HCT116 (cell line): Measurements from ENCODE around the gene PCED1A. TPM values are rescaled to one million over a fixed set of nuclear protein-coding genes. Genes with fewer than 3 reads are reported as not detected.

ENCODE experiments used
- ATAC-seq: fragments of 200-7000 bp; cut with Tn5 transposase; 2 replicates; pipeline ENCODE4 v1.9.1; 2020; ENCODE audit warnings: mild to moderate bottlenecking, moderate library complexity
- BruUV-seq: library from RNA; stranded (reverse); fragments of 400-500 nt; replicated peaks from 2 replicates; lab custom pipeline; 2021; lab: Mats Ljungman, UMichigan
- CTCF ChIA-PET: fragments of 300-600 bp; sonication (Branson Sonifier 250); formaldehyde crosslinking; loops from one replicate; lab custom pipeline; 2021; ENCODE audit warnings: antibody characterized with exemption; lab: Charles Lee
- POLR2A ChIA-PET: fragments of 300-600, 350-600 bp; sonication (Branson Sonifier 250); formaldehyde crosslinking; loops from one replicate; lab custom pipeline; 2021; ENCODE audit warnings: antibody characterized with exemption; lab: Charles Lee
- RAD21 ChIA-PET, 2 experiments: fragments of 300-600 bp; sonication (Branson Sonifier 250); formaldehyde crosslinking; loops; one replicate each; lab custom pipeline; 2023; ENCODE audit warnings: low total read pairs in 2 of 2; ENCODE audit not compliant: uncharacterized antibody in 2 of 2, unreplicated experiment in 2 of 2, low non-redundant PET in 1 of 2; lab: Charles Lee
- DNase-seq: peaks from one replicate; pipeline ENCODE4 v3.0.0-alpha.2; 2010; ENCODE audit warnings: low read depth, low spot score
- H2AFZ ChIP-seq: fragments of 200-600 bp; shearing (Covaris generic), sonication (generic); 2 replicates; pipeline ENCODE4 v1.6.1; 2017; ENCODE audit warnings: low read depth, mixed run types, mixed read lengths, antibody characterized with exemption, low read length; ENCODE audit not compliant: poor library complexity, severe bottlenecking
- H3K27ac ChIP-seq: 2 replicates; pipeline ENCODE4 v1.5.1; 2012; ENCODE audit warnings: low read depth, low read length
- H3K27me3 ChIP-seq: fragments of 200-600 bp; sonication (generic); 2 replicates; pipeline ENCODE4 v1.6.1; 2016; ENCODE audit warnings: mixed run types, low read length, mixed read lengths; ENCODE audit not compliant: insufficient read depth
- H3K36me3 ChIP-seq, 2 experiments: fragments of 200-500 bp in 1 of 2; fragments of 200-600 bp in 1 of 2; sonication (Bioruptor generic) in 1 of 2; sonication (generic) in 1 of 2; 2 replicates each; pipeline versions ENCODE4 v1.5.1 to v1.6.1; 2014 to 2016; ENCODE audit warnings: low read length in 2 of 2, inconsistent platforms in 1 of 2, mixed read lengths in 1 of 2, mixed run types in 1 of 2; ENCODE audit not compliant: insufficient read depth in 2 of 2, control insufficient read depth in 1 of 2
- H3K4me1 ChIP-seq, 2 experiments: fragments of 200-600 bp in 1 of 2; sonication (generic) in 1 of 2; 2 replicates each; pipeline versions ENCODE4 v1.5.1 to v1.6.1; 2012 to 2017; ENCODE audit warnings: low read length in 2 of 2, inconsistent platforms in 1 of 2, mild to moderate bottlenecking in 1 of 2, mixed read lengths in 1 of 2, mixed run types in 1 of 2, moderate library complexity in 1 of 2; ENCODE audit not compliant: insufficient read depth in 2 of 2, control insufficient read depth in 1 of 2
- H3K4me2 ChIP-seq: fragments of 200-600 bp; sonication (generic); 2 replicates; pipeline ENCODE4 v1.6.1; 2017; ENCODE audit warnings: mixed run types, low read length, mixed read lengths
- H3K4me3 ChIP-seq, 2 experiments: fragments of 200-600 bp in 1 of 2; sonication (generic) in 1 of 2; replicated peaks in 1 of 2; 2 replicates each; pipeline ENCODE4 v1.5.1; 2011 to 2016; ENCODE audit warnings: low read length in 2 of 2, control low read depth in 1 of 2, low read depth in 1 of 2, mild to moderate bottlenecking in 1 of 2, mixed read lengths in 1 of 2, mixed run types in 1 of 2
- H3K79me2 ChIP-seq: fragments of 200-600 bp; sonication (generic); 2 replicates; pipeline ENCODE4 v1.6.1; 2017; ENCODE audit warnings: mild to moderate bottlenecking, mixed run types, low read length, moderate library complexity, mixed read lengths; ENCODE audit not compliant: insufficient read depth
- H3K9ac ChIP-seq: fragments of 200-600 bp; sonication (generic); 2 replicates; pipeline ENCODE4 v1.6.1; 2016; ENCODE audit warnings: low read length, mixed read lengths
- H3K9me2 ChIP-seq: fragments of 200-600 bp; sonication (generic), shearing (Covaris generic); 2 replicates; pipeline ENCODE4 v1.6.1; 2017; ENCODE audit warnings: mixed run types, mild to moderate bottlenecking, moderate library complexity; ENCODE audit not compliant: insufficient read depth
- H3K9me3 ChIP-seq, 2 experiments: fragments of 200-500 bp in 1 of 2; fragments of 200-600 bp in 1 of 2; sonication (Bioruptor generic) in 1 of 2; sonication (generic) in 1 of 2; 2 replicates each; pipeline ENCODE4 v1.6.1; 2014 to 2017; ENCODE audit warnings: low read length in 2 of 2, mixed read lengths in 2 of 2, inconsistent platforms in 1 of 2, low read depth in 1 of 2, mild to moderate bottlenecking in 1 of 2, mixed run types in 1 of 2, moderate library complexity in 1 of 2; ENCODE audit not compliant: control insufficient read depth in 1 of 2, insufficient read depth in 1 of 2
- H4K20me1 ChIP-seq: fragments of 200-600 bp; sonication (generic), shearing (Covaris generic); 2 replicates; pipeline ENCODE4 v1.6.1; 2017; ENCODE audit warnings: mixed run types, mild to moderate bottlenecking, moderate library complexity; ENCODE audit not compliant: insufficient read depth
- CBX3 ChIP-seq: IDR thresholded peaks from 2 replicates; pipeline ENCODE4 v1.6.1; 2012; ENCODE audit warnings: low read depth
- CEBPB ChIP-seq: IDR thresholded peaks from 2 replicates; pipeline ENCODE4 v1.6.1; 2012; ENCODE audit warnings: low read depth
- CTCF ChIP-seq, 3 experiments: fragments of 200-600 bp in 1 of 3; sonication (generic) in 1 of 3; IDR thresholded peaks in 2 of 3; conservative IDR thresholded peaks in 1 of 3; 2 replicates each; pipeline ENCODE4 v1.5.1; 2012 to 2017; ENCODE audit warnings: low read depth in 2 of 3, low read length in 2 of 3, antibody characterized with exemption in 1 of 3, borderline replicate concordance in 1 of 3, control low read depth in 1 of 3, mild to moderate bottlenecking in 1 of 3, mixed read lengths in 1 of 3, mixed run types in 1 of 3, moderate library complexity in 1 of 3; ENCODE audit not compliant: insufficient read depth in 1 of 3
- EGR1 ChIP-seq: IDR thresholded peaks from 2 replicates; pipeline ENCODE4 v1.6.1; 2012; ENCODE audit warnings: low read depth
- ELF1 ChIP-seq: IDR thresholded peaks from 2 replicates; pipeline ENCODE4 v1.6.1; 2012; ENCODE audit warnings: low read depth, borderline replicate concordance
- EZH2 ChIP-seq: fragments of 200-600 bp; sonication (generic); IDR thresholded peaks from 2 replicates; pipeline ENCODE4 v1.6.1; 2017; ENCODE audit warnings: antibody characterized with exemption, mixed run types
- EZH2phosphoT487 ChIP-seq: fragments of 200-600 bp; IDR thresholded peaks from 2 replicates; pipeline ENCODE4 v1.6.1; 2018; ENCODE audit warnings: antibody characterized with exemption, borderline replicate concordance
- JUND ChIP-seq: IDR thresholded peaks from 2 replicates; pipeline ENCODE4 v1.6.1; 2012
- MAX ChIP-seq: IDR thresholded peaks from 2 replicates; pipeline ENCODE4 v1.6.1; 2012
- POLR2A ChIP-seq: IDR thresholded peaks from 2 replicates; pipeline ENCODE4 v1.7.0; 2011; ENCODE audit warnings: borderline replicate concordance; ENCODE audit not compliant: insufficient read depth, insufficient read length; ENCODE audit errors: extremely low read depth
- POLR2AphosphoS5 ChIP-seq: IDR thresholded peaks from 2 replicates; pipeline ENCODE4 v1.6.1; 2011; ENCODE audit warnings: mild to moderate bottlenecking, low read depth, low read length, moderate library complexity
- REST ChIP-seq: IDR thresholded peaks from 2 replicates; pipeline ENCODE4 v1.6.1; 2012; ENCODE audit warnings: low read depth
- SIN3A ChIP-seq: IDR thresholded peaks from 2 replicates; pipeline ENCODE4 v1.6.1; 2012; ENCODE audit warnings: low read depth
- SRF ChIP-seq: IDR thresholded peaks from 2 replicates; pipeline ENCODE4 v1.6.1; 2012; ENCODE audit warnings: low read depth
- YY1 ChIP-seq: IDR thresholded peaks from 2 replicates; pipeline ENCODE4 v1.6.1; 2011; ENCODE audit warnings: low read length, low read depth, moderate library complexity, mild to moderate bottlenecking; ENCODE audit not compliant: insufficient replicate concordance; ENCODE audit errors: extremely low read depth
- ZBTB33 ChIP-seq: IDR thresholded peaks from 2 replicates; pipeline ENCODE4 v1.6.1; 2011; ENCODE audit warnings: mild to moderate bottlenecking, low read length, moderate library complexity; ENCODE audit not compliant: insufficient replicate concordance; ENCODE audit errors: extremely low read depth
- ZFX ChIP-seq: fragments of 450-650 bp; IDR thresholded peaks from 2 replicates; pipeline ENCODE4 v1.6.1; 2017
- intact Hi-C: fragments of 100-400 bp; cut with micrococcal nuclease; formaldehyde crosslinking; loops from 2 replicates; pipeline ENCODE4 v1.10.0; 2022
- total RNA-seq: library from RNA; stranded (reverse); gene quantifications from one replicate; pipeline ENCODE4 v1.2.1, GENCODE V29; 2021; ENCODE audit not compliant: unreplicated experiment

The PCED1A gene
- total RNA-seq, 1 experiment from 2014 or later = 31.8 TPM

- no peak for DNase-seq
- intact Hi-C loops = no loop called here
- ChIA-PET CTCF (no interaction called here), RAD21 (no interaction called here), POLR2A (no interaction called here)
- no peak overlapping the region for H3K9ac ChIP-seq
- no peaks in the 10 kb centered on the region for H3K9me2 ChIP-seq
- no peaks in the 10 kb centered on the region for H3K27me3 ChIP-seq
- no peaks in the 10 kb centered on the region for H3K9me3 ChIP-seq
- H2AFZ ChIP-seq = no peak overlapping the region
- no peak overlapping the region for H3K4me3 ChIP-seq
- no peak overlapping the region for H3K4me2 ChIP-seq
- H3K4me1 ChIP-seq = no peaks in the 10 kb centered on the region
- H3K36me3 ChIP-seq = no peaks in the 10 kb centered on the region; a peak in 1 of 4 replicates
- TF ChIP-seq EGR1 = no peak
- TF ChIP-seq EZH2 = no peak
- no peak for TF ChIP-seq SRF
- no peak for TF ChIP-seq POLR2AphosphoS5
- TF ChIP-seq YY1 = no peak
- no peak for TF ChIP-seq CTCF (IDR thresholded peaks at IDR 0.05 in 2 of 3, conservative IDR thresholded peaks at IDR 0.05 in 1 of 3; ENCODE audit: borderline replicate concordance in 1 of 3, insufficient read depth in 1 of 3, low read depth in 2 of 3, low read length in 2 of 3)
- no peak for TF ChIP-seq REST
- TF ChIP-seq CBX3 = no peak
- TF ChIP-seq JUND = no peak
- TF ChIP-seq ZFX = no peak
- no peak for TF ChIP-seq SIN3A
- no peak for TF ChIP-seq EZH2phosphoT487
- TF ChIP-seq ELF1 = no peak
- no peak for TF ChIP-seq ZBTB33
- TF ChIP-seq CEBPB = no peak
- TF ChIP-seq MAX = no peak
- no peak for TF ChIP-seq POLR2A
- no peaks in the 10 kb centered on the region for H4K20me1 ChIP-seq
- no peak overlapping the region for H3K27ac ChIP-seq
- no peaks in the 10 kb centered on the region for H3K79me2 ChIP-seq
- ATAC-seq = no peak
- no TSS peak for BruUV-seq
These were observed 18.1 kb upstream of the PCED1A start for GRCh38 chr20:2858591-2858990.
